Measurements from ENCODE around the gene CNDP1.

CNDP1 gene

DNA sequence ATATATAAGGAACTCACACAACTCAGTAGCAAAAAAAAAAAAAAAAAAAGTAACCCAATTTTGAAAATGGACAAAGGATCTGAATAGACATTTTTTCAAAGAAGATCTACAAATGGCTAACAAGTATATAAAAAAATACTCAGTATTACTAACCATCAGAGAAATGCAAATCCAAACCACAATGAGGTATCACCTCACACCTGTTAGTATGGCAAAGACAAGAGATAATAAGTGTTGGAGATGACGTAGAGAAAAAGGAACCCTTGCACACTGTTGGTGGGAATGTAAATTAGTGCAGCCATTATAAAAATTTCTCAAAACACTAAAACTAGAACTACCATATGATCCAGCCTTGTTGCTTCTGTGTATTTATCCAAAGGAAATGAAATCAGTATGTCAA, 5.8 kb upstream of the CNDP1 start:
- TF ChIP-seq, protein P1, sequence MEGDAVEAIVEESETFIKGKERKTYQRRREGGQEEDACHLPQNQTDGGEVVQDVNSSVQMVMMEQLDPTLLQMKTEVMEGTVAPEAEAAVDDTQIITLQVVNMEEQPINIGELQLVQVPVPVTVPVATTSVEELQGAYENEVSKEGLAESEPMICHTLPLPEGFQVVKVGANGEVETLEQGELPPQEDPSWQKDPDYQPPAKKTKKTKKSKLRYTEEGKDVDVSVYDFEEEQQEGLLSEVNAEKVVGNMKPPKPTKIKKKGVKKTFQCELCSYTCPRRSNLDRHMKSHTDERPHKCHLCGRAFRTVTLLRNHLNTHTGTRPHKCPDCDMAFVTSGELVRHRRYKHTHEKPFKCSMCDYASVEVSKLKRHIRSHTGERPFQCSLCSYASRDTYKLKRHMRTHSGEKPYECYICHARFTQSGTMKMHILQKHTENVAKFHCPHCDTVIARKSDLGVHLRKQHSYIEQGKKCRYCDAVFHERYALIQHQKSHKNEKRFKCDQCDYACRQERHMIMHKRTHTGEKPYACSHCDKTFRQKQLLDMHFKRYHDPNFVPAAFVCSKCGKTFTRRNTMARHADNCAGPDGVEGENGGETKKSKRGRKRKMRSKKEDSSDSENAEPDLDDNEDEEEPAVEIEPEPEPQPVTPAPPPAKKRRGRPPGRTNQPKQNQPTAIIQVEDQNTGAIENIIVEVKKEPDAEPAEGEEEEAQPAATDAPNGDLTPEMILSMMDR (IDR thresholded peaks at IDR 0.05; ENCODE audit: low read depth, low read length, missing control alignments) = no peak
- no peak overlapping the region for H3K27ac ChIP-seq
- in situ Hi-C loops (cut with HindIII; ENCODE audit: low pct_ligation_motif_present, low sequenced_read_pairs) = no loop called here
- DNase-seq = no peak
- no peaks in the 10 kb centered on the region for H3K27me3 ChIP-seq (replicated peaks)
- no peaks in the 10 kb centered on the region for H3K36me3 ChIP-seq (replicated peaks)
- no peak overlapping the region for H3K4me3 ChIP-seq (ENCODE audit: low read depth, low read length)

DNA sequence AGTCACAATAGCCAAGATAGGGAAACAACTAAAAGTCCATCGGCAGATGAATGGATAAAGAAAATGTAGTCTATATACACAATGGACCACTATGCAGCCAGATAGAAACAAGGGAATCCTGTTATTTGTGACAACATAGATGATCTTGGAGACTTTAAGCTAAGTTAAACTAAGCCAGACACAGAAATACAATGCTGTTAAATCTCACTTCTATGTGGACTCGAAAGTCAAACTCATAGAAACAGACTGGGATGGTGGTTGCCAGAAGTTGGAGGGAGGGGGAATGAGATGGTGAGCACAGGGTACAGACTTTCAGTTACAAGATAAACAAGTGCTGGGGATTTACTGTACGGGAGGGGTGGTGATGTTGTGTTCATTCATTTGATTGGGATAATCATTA, 5.4 kb upstream of the CNDP1 start:
- Histone ChIP-seq H3K27me3 (replicated peaks) (no peaks in the 10 kb centered on the region), H3K4me3 (ENCODE audit: low read depth, low read length) (no peak overlapping the region), H3K36me3 (replicated peaks) (no peaks in the 10 kb centered on the region), H3K27ac (no peak overlapping the region)
- TF ChIP-seq, protein P1 (IDR thresholded peaks at IDR 0.05; ENCODE audit: low read depth, low read length, missing control alignments) = no peak
- no peak for DNase-seq
- in situ Hi-C loops (cut with HindIII; ENCODE audit: low pct_ligation_motif_present, low sequenced_read_pairs) = no loop called here

DNA sequence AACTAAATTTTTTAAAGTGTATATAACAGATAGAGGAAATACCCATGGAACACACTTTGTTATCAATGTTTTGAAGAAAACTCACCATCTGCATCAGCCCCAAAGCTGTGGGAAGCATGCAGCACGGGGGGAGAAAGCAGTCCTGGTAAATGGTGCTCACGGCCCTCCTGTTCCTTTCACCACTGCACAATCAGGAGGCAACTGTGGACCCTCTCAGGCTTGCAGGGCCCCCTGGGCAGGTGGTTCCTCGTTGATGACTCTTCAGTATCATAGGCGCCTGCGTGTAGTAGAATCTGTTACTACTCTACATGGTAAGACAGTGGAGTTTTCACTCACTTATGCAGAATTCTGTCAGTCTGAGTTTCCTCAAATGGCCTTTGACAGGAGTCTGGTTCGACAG, 4.9 kb upstream of the CNDP1 start:
- H3K36me3 ChIP-seq (replicated peaks) = no peaks in the 10 kb centered on the region
- in situ Hi-C loops (cut with HindIII; ENCODE audit: low pct_ligation_motif_present, low sequenced_read_pairs) = no loop called here
- no peaks in the 10 kb centered on the region for H3K27me3 ChIP-seq (replicated peaks)
- no peak overlapping the region for H3K27ac ChIP-seq
- DNase-seq = no peak
- TF ChIP-seq, protein P1 (IDR thresholded peaks at IDR 0.05; ENCODE audit: low read depth, low read length, missing control alignments) = no peak
- H3K4me3 ChIP-seq (ENCODE audit: low read depth, low read length) = no peak overlapping the region

- Histone ChIP-seq H3K4me3 (ENCODE audit: low read depth, low read length) (no peak overlapping the region), H3K27ac (no peak overlapping the region), H3K36me3 (replicated peaks) (no peaks in the 10 kb centered on the region), H3K27me3 (replicated peaks) (no peaks in the 10 kb centered on the region)
- no peak for DNase-seq
- TF ChIP-seq, protein P1 (IDR thresholded peaks at IDR 0.05; ENCODE audit: low read depth, low read length, missing control alignments) = no peak
- in situ Hi-C loops (cut with HindIII; ENCODE audit: low pct_ligation_motif_present, low sequenced_read_pairs) = no loop called here
Measured at GRCh38 chr18:74529811-74530583, 4.3 kb upstream of the CNDP1 start.

- no peaks in the 10 kb centered on the region for H3K27me3 ChIP-seq (replicated peaks)
- no peak overlapping the region for H3K27ac ChIP-seq
- H3K36me3 ChIP-seq (replicated peaks) = no peaks in the 10 kb centered on the region
- in situ Hi-C loops (cut with HindIII; ENCODE audit: low pct_ligation_motif_present, low sequenced_read_pairs) = no loop called here
- TF ChIP-seq, protein P1 (IDR thresholded peaks at IDR 0.05; ENCODE audit: low read depth, low read length, missing control alignments) = no peak
- DNase-seq = no peak
- no peak overlapping the region for H3K4me3 ChIP-seq (ENCODE audit: low read depth, low read length)
Measured at GRCh38 chr18:74530584-74530862, 3.8 kb upstream of the CNDP1 start.

DNA sequence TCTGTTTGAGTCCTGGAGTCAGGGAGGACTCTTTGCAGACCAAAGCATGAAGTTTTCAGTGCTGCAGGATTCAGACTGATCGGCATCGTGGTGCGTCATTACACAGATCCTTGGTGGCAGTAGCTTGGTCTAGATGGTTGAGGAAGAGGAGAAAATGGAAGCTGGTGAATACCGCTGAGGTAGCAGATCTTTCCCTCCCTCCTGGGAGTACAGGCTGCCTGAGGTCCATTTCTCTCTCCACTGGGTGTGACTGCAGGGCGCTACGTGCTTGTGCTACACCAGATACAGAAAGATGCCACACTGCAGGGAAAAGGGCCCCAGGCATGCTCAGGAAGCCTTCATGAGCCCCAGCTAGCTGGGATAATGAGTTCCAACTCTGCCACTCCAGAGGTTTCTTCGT, 3.3 kb upstream of the CNDP1 start:
- in situ Hi-C loops (cut with HindIII; ENCODE audit: low pct_ligation_motif_present, low sequenced_read_pairs) = no loop called here
- TF ChIP-seq, protein P1 (IDR thresholded peaks at IDR 0.05; ENCODE audit: low read depth, low read length, missing control alignments) = no peak

More for the DNA sequence above, 3.3 kb upstream of the CNDP1 start:
- Histone ChIP-seq H3K27ac (no peak overlapping the region), H3K36me3 (replicated peaks) (no peaks in the 10 kb centered on the region), H3K4me3 (ENCODE audit: low read depth, low read length) (no peak overlapping the region), H3K27me3 (replicated peaks) (no peaks in the 10 kb centered on the region)
- DNase-seq = no peak
